Fibroblast of lung (primary cell): ENCODE data around the gene TPSD1. TPM values are rescaled to one million over a fixed set of nuclear protein-coding genes. Genes with fewer than 3 reads are reported as not detected.

ENCODE experiments used
- DNase-seq, 2 donors: peaks; one replicate each; pipeline versions ENCODE4 v3.0.0 to v3.0.0-alpha.2; 2010; ENCODE audit warnings: low read depth in 2 of 2
- H2AFZ ChIP-seq: 2 replicates; pipeline ENCODE4 v1.5.1; 2012; ENCODE audit warnings: low read length, control low read depth, inconsistent platforms
- H3K27ac ChIP-seq: 2 replicates; pipeline ENCODE4 v1.5.1; 2011; ENCODE audit warnings: low read length, control low read depth; ENCODE audit not compliant: insufficient read depth
- H3K27me3 ChIP-seq: 2 replicates; pipeline ENCODE4 v1.5.1; 2011; ENCODE audit warnings: mild to moderate bottlenecking, low read length; ENCODE audit not compliant: control insufficient read depth, insufficient read depth
- H3K36me3 ChIP-seq: 2 replicates; pipeline ENCODE4 v1.5.1; 2011; ENCODE audit warnings: low read length; ENCODE audit not compliant: control insufficient read depth, insufficient read depth
- H3K4me1 ChIP-seq: 2 replicates; pipeline ENCODE4 v1.5.1; 2011; ENCODE audit warnings: low read length; ENCODE audit not compliant: control insufficient read depth, insufficient read depth; ENCODE audit errors: extremely low read depth
- H3K4me2 ChIP-seq: 2 replicates; pipeline ENCODE4 v1.5.1; 2011; ENCODE audit warnings: low read length, control low read depth; ENCODE audit not compliant: insufficient read depth; ENCODE audit errors: extremely low read depth
- H3K4me3 ChIP-seq, 4 experiments: fragments of 200-600 bp in 1 of 4; sonication (generic) in 1 of 4; replicated peaks in 1 of 4; 2 replicates each; pipeline ENCODE4 v1.5.1; 2011 to 2016; ENCODE audit warnings: low read length in 4 of 4, low read depth in 3 of 4, mild to moderate bottlenecking in 3 of 4, control low read depth in 2 of 4, inconsistent platforms in 1 of 4, mixed read lengths in 1 of 4; ENCODE audit not compliant: insufficient read depth in 1 of 4; ENCODE audit errors: control extremely low read depth in 1 of 4
- H3K79me2 ChIP-seq: 2 replicates; pipeline ENCODE4 v1.5.1; 2012; ENCODE audit warnings: mild to moderate bottlenecking, low read length, inconsistent platforms; ENCODE audit not compliant: control insufficient read depth, insufficient read depth
- H3K9ac ChIP-seq: 2 replicates; pipeline ENCODE4 v1.5.1; 2011; ENCODE audit warnings: mild to moderate bottlenecking, low read length, control low read depth; ENCODE audit not compliant: insufficient read depth
- H3K9me3 ChIP-seq: 2 replicates; pipeline ENCODE4 v1.5.1; 2012; ENCODE audit warnings: low read depth, low read length; ENCODE audit not compliant: control insufficient read depth, insufficient read depth
- H4K20me1 ChIP-seq: 2 replicates; pipeline ENCODE4 v1.5.1; 2011; ENCODE audit warnings: low read length; ENCODE audit not compliant: control insufficient read depth, insufficient read depth; ENCODE audit errors: extremely low read depth
- EZH2 ChIP-seq: IDR thresholded peaks from 2 replicates; pipeline ENCODE4 v1.5.1; 2012; ENCODE audit warnings: low read length, control low read depth, mild to moderate bottlenecking; ENCODE audit errors: missing control alignments
- polyA plus RNA-seq, 2 donors: library from polyadenylated mRNA; depleted of rRNA in 1 of 2; stranded (reverse) in 1 of 2; unstranded in 1 of 2; fragments of >200 nt; gene quantifications; 2 replicates each; pipeline ENCODE4 v1.2.1, GENCODE V29; 2011 to 2012; ENCODE audit warnings: missing spikeins in 1 of 2
- total RNA-seq: library from RNA; depleted of rRNA; stranded (reverse); fragments of >200 nt; gene quantifications from 2 replicates; pipeline ENCODE4 v1.2.1, GENCODE V29; 2014
- TF ChIP-seq, protein P1 (sequence below), 2 donors: IDR thresholded peaks in 1 of 2; conservative IDR thresholded peaks in 1 of 2; 1 replicate in 1 of 2; 2 replicates in 1 of 2; pipeline ENCODE4 v1.5.1; 2011 to 2012; ENCODE audit warnings: low read length in 2 of 2, control low read depth in 1 of 2, inconsistent platforms in 1 of 2, low read depth in 1 of 2, mild to moderate bottlenecking in 1 of 2

Gene TPSD1
- total and polyA plus RNA-seq, 2 donors (not counting 1 experiment from before 2014, with no cell fraction given): not detected

DNA sequence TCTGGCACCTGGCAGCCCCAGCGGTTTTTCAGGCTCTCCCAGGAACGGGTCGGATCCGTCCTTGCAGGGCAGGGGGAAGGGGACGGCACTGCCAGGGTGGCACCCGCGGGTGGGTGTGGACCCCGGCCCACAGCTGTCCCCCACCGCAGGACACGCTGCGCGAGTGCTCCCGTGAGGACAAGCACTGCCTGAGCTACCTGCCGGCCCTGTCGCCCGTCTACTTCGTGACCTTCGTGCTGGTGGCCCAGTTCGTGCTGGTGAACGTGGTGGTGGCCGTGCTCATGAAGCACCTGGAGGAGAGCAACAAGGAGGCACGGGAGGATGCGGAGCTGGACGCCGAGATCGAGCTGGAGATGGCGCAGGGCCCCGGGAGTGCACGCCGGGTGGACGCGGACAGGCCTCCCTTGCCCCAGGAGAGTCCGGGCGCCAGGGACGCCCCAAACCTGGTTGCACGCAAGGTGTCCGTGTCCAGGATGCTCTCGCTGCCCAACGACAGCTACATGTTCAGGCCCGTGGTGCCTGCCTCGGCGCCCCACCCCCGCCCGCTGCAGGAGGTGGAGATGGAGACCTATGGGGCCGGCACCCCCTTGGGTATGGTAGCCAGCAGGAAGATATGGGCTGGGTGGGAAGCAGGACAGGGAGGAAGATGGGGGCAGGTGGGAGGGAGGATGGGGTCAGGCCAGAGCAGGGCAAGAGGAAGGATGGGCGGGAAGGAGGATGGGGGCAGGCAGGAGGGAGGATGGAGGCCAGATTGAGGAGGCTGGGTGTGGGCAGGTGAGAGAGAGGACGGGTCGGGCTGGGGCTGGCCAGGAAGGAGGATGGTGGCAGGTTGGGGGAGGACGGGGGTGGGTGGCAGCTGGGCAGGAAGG lies 37.6 kb upstream of the TPSD1 start:
- Histone ChIP-seq H3K27ac (no peak overlapping the region), H3K9ac (no peak overlapping the region), H3K9me3 (no peaks in the 10 kb centered on the region), H2AFZ (no peak overlapping the region), H3K4me1 (no peaks in the 10 kb centered on the region), H3K79me2 (no peaks in the 10 kb centered on the region), H3K4me3 (no peak overlapping the region), H3K4me2 (no peak overlapping the region), H3K27me3 (no peaks in the 10 kb centered on the region), H3K36me3 (no peaks in the 10 kb centered on the region), H4K20me1 (no peaks in the 10 kb centered on the region)
- TF ChIP-seq EZH2: no peak
- TF ChIP-seq, protein P1, sequence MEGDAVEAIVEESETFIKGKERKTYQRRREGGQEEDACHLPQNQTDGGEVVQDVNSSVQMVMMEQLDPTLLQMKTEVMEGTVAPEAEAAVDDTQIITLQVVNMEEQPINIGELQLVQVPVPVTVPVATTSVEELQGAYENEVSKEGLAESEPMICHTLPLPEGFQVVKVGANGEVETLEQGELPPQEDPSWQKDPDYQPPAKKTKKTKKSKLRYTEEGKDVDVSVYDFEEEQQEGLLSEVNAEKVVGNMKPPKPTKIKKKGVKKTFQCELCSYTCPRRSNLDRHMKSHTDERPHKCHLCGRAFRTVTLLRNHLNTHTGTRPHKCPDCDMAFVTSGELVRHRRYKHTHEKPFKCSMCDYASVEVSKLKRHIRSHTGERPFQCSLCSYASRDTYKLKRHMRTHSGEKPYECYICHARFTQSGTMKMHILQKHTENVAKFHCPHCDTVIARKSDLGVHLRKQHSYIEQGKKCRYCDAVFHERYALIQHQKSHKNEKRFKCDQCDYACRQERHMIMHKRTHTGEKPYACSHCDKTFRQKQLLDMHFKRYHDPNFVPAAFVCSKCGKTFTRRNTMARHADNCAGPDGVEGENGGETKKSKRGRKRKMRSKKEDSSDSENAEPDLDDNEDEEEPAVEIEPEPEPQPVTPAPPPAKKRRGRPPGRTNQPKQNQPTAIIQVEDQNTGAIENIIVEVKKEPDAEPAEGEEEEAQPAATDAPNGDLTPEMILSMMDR (conservative IDR thresholded peaks at IDR 0.05 in 1 of 2, IDR thresholded peaks at IDR 0.05 in 1 of 2; ENCODE audit: low read depth in 1 of 2, low read length in 2 of 2): no peak
- DNase-seq: no peak

GRCh38 chr16:1218930-1219611 lies 36.8 kb upstream of the TPSD1 start:
- H3K79me2 ChIP-seq: no peaks in the 10 kb centered on the region
- TF ChIP-seq, protein P1 (conservative IDR thresholded peaks at IDR 0.05 in 1 of 2, IDR thresholded peaks at IDR 0.05 in 1 of 2; ENCODE audit: low read depth in 1 of 2, low read length in 2 of 2): no peak
- TF ChIP-seq EZH2: no peak

GRCh38 chr16:1220098-1220728 lies 35.7 kb upstream of the TPSD1 start:
- no peak overlapping the region for H3K9ac ChIP-seq
- H2AFZ ChIP-seq: no peak overlapping the region
- no peak overlapping the region for H3K27ac ChIP-seq
- no peak overlapping the region for H3K4me2 ChIP-seq
- no peak overlapping the region for H3K4me3 ChIP-seq
- DNase-seq: no peak
- H3K36me3 ChIP-seq: no peaks in the 10 kb centered on the region
- no peaks in the 10 kb centered on the region for H3K9me3 ChIP-seq
- H3K4me1 ChIP-seq: no peaks in the 10 kb centered on the region
- H3K79me2 ChIP-seq: no peaks in the 10 kb centered on the region
- TF ChIP-seq EZH2: no peak
- TF ChIP-seq, protein P1 (conservative IDR thresholded peaks at IDR 0.05 in 1 of 2, IDR thresholded peaks at IDR 0.05 in 1 of 2; ENCODE audit: low read depth in 1 of 2, low read length in 2 of 2): no peak
- H4K20me1 ChIP-seq: no peaks in the 10 kb centered on the region
- H3K27me3 ChIP-seq: no peaks in the 10 kb centered on the region

More at GRCh38 chr16:1218930-1219611, 36.8 kb upstream of the TPSD1 start:
- H3K4me2 ChIP-seq: no peak overlapping the region
- H3K36me3 ChIP-seq: no peaks in the 10 kb centered on the region
- H3K4me1 ChIP-seq: no peaks in the 10 kb centered on the region
- DNase-seq: no peak
- H3K4me3 ChIP-seq: no peak overlapping the region
- H4K20me1 ChIP-seq: no peaks in the 10 kb centered on the region
- H3K27ac ChIP-seq: no peak overlapping the region
- no peaks in the 10 kb centered on the region for H3K9me3 ChIP-seq
- no peaks in the 10 kb centered on the region for H3K27me3 ChIP-seq
- H2AFZ ChIP-seq: no peak overlapping the region
- no peak overlapping the region for H3K9ac ChIP-seq
